Measurements from ENCODE around the gene MGAT4A. TPM values are rescaled to one million over a fixed set of nuclear protein-coding genes. Genes with fewer than 3 reads are reported as not detected.

The MGAT4A gene
- total and polyA plus RNA-seq, 2 of the 8 experiments (the other 6 are each of a cell fraction or from before 2014, with no cell fraction given) = 1.4 to 7.7 TPM

DNA sequence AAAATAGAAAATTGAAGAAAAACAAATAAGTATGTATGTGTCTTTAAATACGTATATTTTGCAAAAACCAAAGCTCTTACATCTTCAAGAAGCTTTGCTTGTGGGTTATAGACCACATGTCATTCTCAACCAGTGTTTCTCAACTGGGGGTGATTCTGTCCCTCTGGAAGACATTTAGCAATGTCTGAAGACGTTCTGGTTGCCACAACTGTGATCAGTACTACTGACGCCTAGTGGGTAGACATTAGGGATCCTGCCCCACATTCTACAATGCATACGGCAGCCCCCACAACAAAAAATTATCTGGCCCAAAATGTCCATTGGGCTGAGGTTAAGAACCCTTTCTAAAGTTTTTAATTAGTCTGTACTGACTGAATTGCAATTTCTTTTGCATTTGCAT lies 74.1 kb downstream of the MGAT4A start:
- Histone ChIP-seq H4K91ac (replicated peaks; ENCODE audit: insufficient read length, low read length) (no peak overlapping the region), H3K4me3 (ENCODE audit: extremely low read depth in 1 of 4, insufficient read depth in 2 of 4, low read depth in 3 of 4, low read length in 4 of 4) (no peak overlapping the region), H3K23me2 (ENCODE audit: low read depth, low read length) (no peaks in the 10 kb centered on the region), H3K27ac (ENCODE audit: low read depth, low read length) (no peak overlapping the region), H4K20me1 (replicated peaks in 1 of 2; ENCODE audit: control insufficient read depth in 1 of 2, insufficient read depth in 2 of 2, low read length in 2 of 2) (no peaks in the 10 kb centered on the region), H3K79me2 (ENCODE audit: control insufficient read depth in 1 of 2, insufficient read depth in 2 of 2, low read length in 2 of 2) (no peaks in the 10 kb centered on the region), H3K23ac (ENCODE audit: insufficient read length) (no peak overlapping the region), H2BK12ac (ENCODE audit: low read depth, low read length) (no peak overlapping the region), H3K18ac (ENCODE audit: extremely low read depth, low read length) (no peak overlapping the region), H3K9ac (replicated peaks in 1 of 4; ENCODE audit: extremely low read depth in 1 of 4, low read depth in 3 of 4, low read length in 3 of 4) (no peak overlapping the region), H2BK20ac (ENCODE audit: low read length) (no peak overlapping the region), H2BK120ac (replicated peaks; ENCODE audit: low read depth, low read length) (no peak overlapping the region), H3K9me3 (ENCODE audit: insufficient read depth in 2 of 2, low read depth in 1 of 2, low read length in 1 of 2) (no peaks in the 10 kb centered on the region), H2AK5ac (ENCODE audit: low read depth, low read length) (no peak overlapping the region), H3K79me1 (ENCODE audit: low read depth, low read length) (no peaks in the 10 kb centered on the region), H4K5ac (ENCODE audit: insufficient read length, low read depth, low read length) (no peak overlapping the region), H3K4me2 (ENCODE audit: insufficient read depth in 1 of 2, low read depth in 2 of 2, low read length in 2 of 2) (no peak overlapping the region), H3K14ac (ENCODE audit: insufficient read length) (no peak overlapping the region), H3K4ac (replicated peaks; ENCODE audit: insufficient read length, low read depth, low read length) (no peak overlapping the region), H3K4me1 (replicated peaks in 1 of 4; ENCODE audit: control insufficient read depth in 3 of 4, insufficient read depth in 4 of 4, low read length in 3 of 4) (no peaks in the 10 kb centered on the region), H3K36me3 (ENCODE audit: control insufficient read depth in 2 of 4, insufficient read depth in 4 of 4, low read length in 3 of 4) (no peaks in the 10 kb centered on the region), H2BK15ac (ENCODE audit: low read length) (no peak overlapping the region), H2BK5ac (ENCODE audit: low read depth, low read length) (no peak overlapping the region), H2AFZ (ENCODE audit: low read length) (no peak overlapping the region), H3K27me3 (replicated peaks in 1 of 4; ENCODE audit: control insufficient read depth in 3 of 4, extremely low read depth in 1 of 4, insufficient read depth in 3 of 4, low read length in 3 of 4) (no peaks in the 10 kb centered on the region), H4K8ac (ENCODE audit: extremely low read depth, insufficient read depth, low read length) (no peak overlapping the region), H3K56ac (replicated peaks; ENCODE audit: insufficient read length, low read depth, low read length) (no peak overlapping the region)
- WGBS, 2 experiments (ENCODE audit: extremely low coverage in 1 of 2, insufficient coverage in 1 of 2, insufficient read length in 1 of 2, insufficient replicate concordance in 2 of 2, low coverage in 1 of 2, low lambda C conversion rate in 2 of 2, missing lambda C conversion rate in 1 of 2) = 90% methylated on average over 4 of the region's 4 CpGs; no CpG with 5 or more reads in 1 of the 2 experiments
- CTCF ChIA-PET (ENCODE audit: partially characterized antibody) = interaction anchor here (0.7 to 1.3 kb wide), 2 partner anchors 11 to 206 kb away, joined by 3 read pairs; no protein-coding TSS in a partner anchor
- POLR2A ChIA-PET (ENCODE audit: partially characterized antibody) = no interaction called here
- DNase-seq (ENCODE audit: low read depth in 1 of 2, low spot score in 2 of 2) (no peak), FAIRE-seq (no peak)
- no peak for TF ChIP-seq KDM1A (IDR thresholded peaks at IDR 0.05; ENCODE audit: borderline replicate concordance, low read length)

Measured in H1 (cell line).